Keratinocyte (primary cell): ENCODE measurements around the gene MERTK. TPM values are rescaled to one million over a fixed set of nuclear protein-coding genes. Genes with fewer than 3 reads are reported as not detected.

Source experiments
- DNase-seq: peaks from one replicate; pipeline ENCODE4 v3.0.0-alpha.2; 2011; ENCODE audit warnings: low read depth, missing footprints, low spot score
- FAIRE-seq: peaks from 2 replicates; lab custom pipeline; 2011; peaks lifted over from hg19 to GRCh38; lab: Jason Lieb, UNC
- H2AFZ ChIP-seq: 2 replicates; pipeline ENCODE4 v1.6.0; 2012; ENCODE audit warnings: low read length, control low read depth, inconsistent platforms; ENCODE audit not compliant: control insufficient read depth
- H3K27ac ChIP-seq: 2 replicates; pipeline ENCODE4 v1.5.1; 2011; ENCODE audit warnings: low read length; ENCODE audit not compliant: control insufficient read depth, insufficient read depth
- H3K27me3 ChIP-seq: 3 replicates; pipeline ENCODE4 v1.6.0; 2011; ENCODE audit warnings: low read length; ENCODE audit not compliant: control insufficient read depth, insufficient read depth; ENCODE audit errors: extremely low read depth
- H3K36me3 ChIP-seq, 2 experiments: 2 replicates in 1 of 2; 3 replicates in 1 of 2; pipeline ENCODE4 v1.5.1; 2011; ENCODE audit warnings: low read length in 2 of 2, mild to moderate bottlenecking in 1 of 2; ENCODE audit not compliant: control insufficient read depth in 2 of 2, insufficient read depth in 2 of 2; ENCODE audit errors: extremely low read depth in 1 of 2
- H3K4me1 ChIP-seq: 3 replicates; pipeline ENCODE4 v1.5.1; 2011; ENCODE audit warnings: low read length; ENCODE audit not compliant: control insufficient read depth, insufficient read depth; ENCODE audit errors: extremely low read depth
- H3K4me2 ChIP-seq: 3 replicates; pipeline ENCODE4 v1.6.0; 2011; ENCODE audit warnings: low read depth, low read length; ENCODE audit not compliant: control insufficient read depth, insufficient read depth; ENCODE audit errors: extremely low read depth
- H3K4me3 ChIP-seq, 3 experiments: fragments of 200-600 bp in 1 of 3; sonication (generic) in 1 of 3; 2 replicates in 2 of 3; 3 replicates in 1 of 3; pipeline ENCODE4 v1.5.1; 2011 to 2016; ENCODE audit warnings: low read length in 3 of 3, mild to moderate bottlenecking in 3 of 3, control low read depth in 2 of 3, inconsistent platforms in 1 of 3, low read depth in 1 of 3, mixed read lengths in 1 of 3, mixed run types in 1 of 3, moderate library complexity in 1 of 3; ENCODE audit not compliant: control insufficient read depth in 2 of 3, insufficient read depth in 2 of 3; ENCODE audit errors: extremely low read depth in 1 of 3
- H3K79me2 ChIP-seq: 2 replicates; pipeline ENCODE4 v1.6.0; 2012; ENCODE audit warnings: low read length; ENCODE audit not compliant: control insufficient read depth, insufficient read depth
- H3K9ac ChIP-seq: 3 replicates; pipeline ENCODE4 v1.6.0; 2011; ENCODE audit warnings: low read length; ENCODE audit not compliant: control insufficient read depth, insufficient read depth; ENCODE audit errors: extremely low read depth
- H3K9me1 ChIP-seq: 3 replicates; pipeline ENCODE4 v1.6.0; 2011; ENCODE audit warnings: low read length; ENCODE audit not compliant: control insufficient read depth, insufficient read depth; ENCODE audit errors: extremely low read depth
- H3K9me3 ChIP-seq: 2 replicates; pipeline ENCODE4 v1.5.1; 2012; ENCODE audit warnings: low read depth, low read length; ENCODE audit not compliant: control insufficient read depth
- H4K20me1 ChIP-seq: 3 replicates; pipeline ENCODE4 v1.6.0; 2011; ENCODE audit warnings: low read length; ENCODE audit not compliant: control insufficient read depth, insufficient read depth; ENCODE audit errors: extremely low read depth
- EZH2 ChIP-seq: IDR thresholded peaks from one replicate; pipeline ENCODE4 v1.6.1; 2012; ENCODE audit warnings: inconsistent platforms, mild to moderate bottlenecking, low read length, moderate library complexity
- dilution Hi-C: fragments of 300-500 bp; cut with MboI; formaldehyde crosslinking; loops from one replicate; pipeline ENCODE4 v1.7.0; 2020; ENCODE audit warnings: low sequenced_read_pairs; ENCODE audit not compliant: extremely low pct_ligation_motif_present
- polyA plus RNA-seq, 5 experiments: library from polyadenylated mRNA; depleted of rRNA in 3 of 5; stranded (reverse) in 3 of 5; stranded (forward) in 1 of 5; unstranded in 1 of 5; fragments of >200 nt; gene quantifications; 1 replicate in 1 of 5; 2 replicates in 3 of 5; 3 replicates in 1 of 5; pipeline versions ENCODE4 v1.2.1 to v1.2.3, GENCODE V29; 2011 to 2012; ENCODE audit warnings: missing spikeins in 2 of 5, low read depth in 1 of 5, low replicate concordance in 1 of 5
- TF ChIP-seq, protein P1 (sequence below), 3 experiments: IDR thresholded peaks in 1 of 3; conservative IDR thresholded peaks in 1 of 3; optimal IDR thresholded peaks in 1 of 3; 2 replicates in 2 of 3; 3 replicates in 1 of 3; pipeline versions ENCODE3 to v1.5.1; 2011; ENCODE audit warnings: low read length in 3 of 3, mild to moderate bottlenecking in 3 of 3, moderate library complexity in 2 of 3, control low read depth in 1 of 3, inconsistent platforms in 1 of 3; ENCODE audit not compliant: insufficient read depth in 2 of 3; ENCODE audit errors: extremely low read depth in 1 of 3

The MERTK gene
- polyA plus RNA-seq, 1 donor (not counting 4 experiments of a cell fraction or from before 2014, with no cell fraction given) = 0.14 TPM

DNA sequence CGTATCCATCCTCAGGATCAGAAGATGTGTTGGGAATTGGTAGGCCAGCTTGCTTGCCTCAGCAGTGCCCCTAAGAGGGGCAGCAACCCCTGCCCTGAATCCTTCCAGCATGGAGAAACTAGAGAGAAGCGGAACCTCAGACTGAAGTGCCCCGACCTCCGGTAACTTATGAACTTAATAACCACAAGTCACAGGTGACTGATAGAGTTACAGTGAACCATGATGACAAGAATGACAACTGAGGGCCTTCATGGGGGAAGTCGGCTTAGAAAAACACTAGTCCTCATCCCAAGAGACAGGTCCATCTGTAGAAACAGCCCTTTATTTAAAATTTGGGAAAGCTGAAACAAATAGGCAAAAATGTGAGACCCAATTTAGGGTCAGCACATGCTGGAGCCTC, 114.1 kb downstream of the MERTK start:
- DNase-seq = no peak
- H4K20me1 ChIP-seq = no peaks in the 10 kb centered on the region
- no peak overlapping the region for H3K4me3 ChIP-seq
- no peak for FAIRE-seq
- H3K27ac ChIP-seq = no peak overlapping the region
- H3K79me2 ChIP-seq = no peaks in the 10 kb centered on the region
- H3K9me3 ChIP-seq = no peaks in the 10 kb centered on the region
- H3K4me1 ChIP-seq = no peaks in the 10 kb centered on the region
- no peak overlapping the region for H2AFZ ChIP-seq
- H3K9ac ChIP-seq = no peak overlapping the region
- H3K4me2 ChIP-seq = no peak overlapping the region
- no peaks in the 10 kb centered on the region for H3K9me1 ChIP-seq
- TF ChIP-seq, protein P1, sequence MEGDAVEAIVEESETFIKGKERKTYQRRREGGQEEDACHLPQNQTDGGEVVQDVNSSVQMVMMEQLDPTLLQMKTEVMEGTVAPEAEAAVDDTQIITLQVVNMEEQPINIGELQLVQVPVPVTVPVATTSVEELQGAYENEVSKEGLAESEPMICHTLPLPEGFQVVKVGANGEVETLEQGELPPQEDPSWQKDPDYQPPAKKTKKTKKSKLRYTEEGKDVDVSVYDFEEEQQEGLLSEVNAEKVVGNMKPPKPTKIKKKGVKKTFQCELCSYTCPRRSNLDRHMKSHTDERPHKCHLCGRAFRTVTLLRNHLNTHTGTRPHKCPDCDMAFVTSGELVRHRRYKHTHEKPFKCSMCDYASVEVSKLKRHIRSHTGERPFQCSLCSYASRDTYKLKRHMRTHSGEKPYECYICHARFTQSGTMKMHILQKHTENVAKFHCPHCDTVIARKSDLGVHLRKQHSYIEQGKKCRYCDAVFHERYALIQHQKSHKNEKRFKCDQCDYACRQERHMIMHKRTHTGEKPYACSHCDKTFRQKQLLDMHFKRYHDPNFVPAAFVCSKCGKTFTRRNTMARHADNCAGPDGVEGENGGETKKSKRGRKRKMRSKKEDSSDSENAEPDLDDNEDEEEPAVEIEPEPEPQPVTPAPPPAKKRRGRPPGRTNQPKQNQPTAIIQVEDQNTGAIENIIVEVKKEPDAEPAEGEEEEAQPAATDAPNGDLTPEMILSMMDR (optimal IDR thresholded peaks at IDR 0.05 in 1 of 3, IDR thresholded peaks at IDR 0.05 in 1 of 3, conservative IDR thresholded peaks at IDR 0.05 in 1 of 3; ENCODE audit: extremely low read depth in 1 of 3, insufficient read depth in 2 of 3, low read length in 3 of 3) = no peak
- no peak for TF ChIP-seq EZH2
- dilution Hi-C loops = loop anchor here (25.0 kb wide), 1 partner anchor 100 kb away; no protein-coding TSS in a partner anchor
- no peaks in the 10 kb centered on the region for H3K36me3 ChIP-seq
- peaks cover 29% of the 10 kb centered on the region for H3K27me3 ChIP-seq

DNA sequence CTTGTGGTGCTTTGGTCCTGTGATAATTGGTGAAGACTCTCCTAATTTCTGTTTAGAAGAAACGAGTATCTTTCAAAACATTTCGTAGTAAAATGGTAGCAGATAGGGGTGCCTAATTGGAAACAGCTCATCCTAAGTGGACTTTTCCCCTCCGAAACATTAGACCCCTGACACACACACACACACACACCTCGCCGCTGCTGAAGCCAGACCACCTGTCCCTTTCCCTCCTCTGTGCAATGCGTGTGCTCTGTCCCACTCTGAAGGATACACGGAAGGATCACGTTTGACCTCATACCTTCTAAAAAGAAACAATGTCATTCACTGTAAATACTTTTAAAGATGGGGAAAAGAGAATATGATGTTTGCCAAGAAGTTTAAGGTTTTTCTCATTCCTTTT, 120.4 kb downstream of the MERTK start:
- Histone ChIP-seq H2AFZ (no peak overlapping the region), H3K36me3 (no peaks in the 10 kb centered on the region), H3K9me3 (no peaks in the 10 kb centered on the region), H3K4me2 (no peak overlapping the region), H3K27ac (no peak overlapping the region), H3K9me1 (no peaks in the 10 kb centered on the region), H4K20me1 (no peaks in the 10 kb centered on the region), H3K27me3 (peaks cover 28% of the 10 kb centered on the region), H3K9ac (no peak overlapping the region), H3K4me1 (no peaks in the 10 kb centered on the region), H3K79me2 (no peaks in the 10 kb centered on the region), H3K4me3 (no peak overlapping the region)
- dilution Hi-C loops = loop anchor here (25.0 kb wide), 1 partner anchor 107 kb away; no protein-coding TSS in a partner anchor
- DNase-seq (no peak), FAIRE-seq (no peak)
- TF ChIP-seq, protein P1 (optimal IDR thresholded peaks at IDR 0.05 in 1 of 3, IDR thresholded peaks at IDR 0.05 in 1 of 3, conservative IDR thresholded peaks at IDR 0.05 in 1 of 3; ENCODE audit: extremely low read depth in 1 of 3, insufficient read depth in 2 of 3, low read length in 3 of 3) = no peak
- TF ChIP-seq EZH2 = no peak
